GM18508 (cell line): Measurements from ENCODE around the gene CEP57L1.
"Not testable (repeated sequence)": the region's sequence is repeated elsewhere in the genome, so short reads cannot be mapped to it uniquely, and the experiment has no call there.

ENCODE experiments used
- ATAC-seq: cut with Tn5 transposase; IDR thresholded peaks from one replicate; pipeline ENCODE4 v1.9.1; 2021; ENCODE audit warnings: moderate number of reproducible peaks; ENCODE audit not compliant: insufficient read depth, unreplicated experiment

CEP57L1 gene

DNA sequence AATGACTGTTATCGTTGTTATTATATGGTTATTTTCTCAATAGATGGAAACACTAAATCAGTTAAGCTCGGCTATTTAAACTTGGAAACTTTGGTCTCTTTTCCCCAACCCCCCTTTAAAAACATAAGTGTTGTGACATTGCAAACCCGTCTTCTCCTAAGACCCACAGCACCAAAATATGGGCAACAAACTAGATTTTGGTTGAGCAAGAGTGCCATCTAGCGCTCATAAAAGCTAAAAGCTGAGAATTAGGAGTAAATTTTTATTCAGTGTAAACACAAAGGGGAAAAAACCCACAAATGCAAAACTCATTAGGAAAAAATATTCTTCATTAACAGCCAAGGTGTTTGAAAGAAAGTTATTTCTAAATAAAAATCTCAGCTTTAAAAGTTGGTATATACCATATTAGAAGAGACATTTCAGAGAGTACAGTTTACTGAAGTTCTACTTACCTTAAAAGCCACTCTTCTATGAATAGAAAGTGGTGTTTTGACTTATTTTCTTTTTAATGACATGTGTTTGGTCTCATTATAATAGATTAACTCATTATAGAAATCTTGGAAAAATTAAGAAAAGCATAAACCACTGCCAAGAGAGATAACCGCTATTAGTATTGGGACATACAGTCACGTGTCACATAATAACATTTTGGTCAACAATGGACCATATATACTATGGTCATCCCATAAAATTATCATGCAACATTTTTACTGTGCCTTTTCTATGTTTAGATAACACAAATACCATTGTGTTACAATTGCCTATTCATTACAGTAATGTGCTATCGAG, 21.8 kb upstream of the CEP57L1 start:
- no peak for ATAC-seq

DNA sequence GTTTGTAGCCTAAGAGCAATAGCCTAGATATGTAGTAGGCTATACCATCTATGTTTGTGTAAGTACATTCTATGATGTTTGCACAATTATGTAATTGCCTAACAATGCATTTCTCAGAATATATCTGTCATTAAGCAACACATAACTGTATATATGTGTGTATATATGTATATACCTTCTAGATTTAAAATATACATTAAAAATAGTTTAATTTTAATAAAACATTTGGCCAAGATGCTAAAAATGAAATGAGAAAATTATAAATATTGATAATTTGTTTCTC, 21.2 kb upstream of the CEP57L1 start:
- no peak for ATAC-seq

DNA sequence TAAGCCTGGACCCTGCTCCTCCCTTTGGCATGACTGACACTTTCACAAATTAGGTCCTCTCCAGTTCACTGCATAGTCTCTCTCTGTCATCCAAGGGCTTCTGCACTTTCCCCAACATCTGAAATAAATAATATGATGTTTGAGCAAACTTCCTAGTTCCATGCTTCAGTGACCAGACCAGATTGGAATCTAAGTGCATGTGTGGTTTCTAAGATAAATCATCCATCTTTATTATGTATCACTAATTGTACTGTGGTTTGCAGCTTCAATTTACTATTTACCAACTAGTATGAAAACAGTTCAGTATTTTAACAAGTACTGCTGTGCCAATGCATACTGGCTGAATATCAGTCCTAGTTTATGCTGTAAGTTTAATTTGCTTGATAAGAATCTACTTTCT, 19.4 kb upstream of the CEP57L1 start:
- no peak for ATAC-seq

DNA sequence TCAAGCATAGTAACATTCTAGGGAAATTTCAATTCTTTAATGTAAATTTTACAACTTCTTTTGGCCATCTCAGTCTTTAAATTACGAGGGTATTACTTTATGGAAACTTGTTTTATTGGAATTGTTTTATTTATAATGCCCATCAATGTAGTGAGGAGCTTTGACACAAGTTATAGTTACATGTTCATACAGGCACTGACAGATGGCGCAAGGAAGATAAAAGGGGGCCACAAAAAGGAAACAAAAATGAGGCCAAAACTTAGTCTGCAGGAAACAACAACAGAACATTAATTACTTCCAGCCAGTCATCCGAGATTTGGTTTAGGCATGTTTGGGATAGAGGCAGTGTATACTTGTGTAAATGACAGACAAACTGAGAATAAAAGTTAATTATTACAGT, 18.9 kb upstream of the CEP57L1 start:
- no peak for ATAC-seq

DNA sequence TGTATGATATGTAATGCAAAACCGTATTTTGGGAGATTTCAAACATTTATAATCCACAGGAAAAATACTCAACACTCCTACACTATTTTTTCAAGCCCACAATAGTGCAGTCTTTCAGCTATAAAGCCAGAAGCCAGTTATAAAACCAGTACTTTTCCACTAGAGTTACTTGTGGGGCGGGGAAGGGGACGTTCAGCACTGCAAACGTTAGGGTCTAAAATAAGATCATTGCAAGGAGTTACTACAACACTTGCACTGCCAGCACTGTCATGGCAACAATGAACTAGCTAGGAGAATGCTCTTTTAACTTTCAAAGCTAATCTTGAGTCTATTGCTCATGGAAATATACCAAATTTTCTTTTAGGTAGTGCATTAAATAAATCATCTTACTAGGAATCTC, 15.3 kb upstream of the CEP57L1 start:
- no peak for ATAC-seq

DNA sequence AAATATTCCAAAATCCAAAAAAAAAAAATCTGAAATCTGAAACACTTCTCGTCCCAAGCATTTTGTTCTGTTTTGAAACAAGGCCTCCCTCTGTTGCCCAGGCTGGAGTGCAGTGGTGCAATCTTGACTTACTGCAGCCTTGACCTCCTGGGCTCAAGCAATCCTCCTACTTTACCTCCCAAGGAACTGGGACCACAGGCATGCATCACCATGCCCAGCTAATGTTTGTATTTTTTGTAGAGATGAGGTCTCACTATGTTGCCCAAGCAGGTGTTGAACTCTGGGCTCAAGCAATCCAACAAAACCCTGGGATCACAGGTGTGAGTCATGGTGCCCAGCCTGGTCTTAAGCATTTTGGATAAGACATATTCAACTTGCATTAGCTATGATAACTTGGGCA, 14.3 kb upstream of the CEP57L1 start:
- no peak for ATAC-seq

DNA sequence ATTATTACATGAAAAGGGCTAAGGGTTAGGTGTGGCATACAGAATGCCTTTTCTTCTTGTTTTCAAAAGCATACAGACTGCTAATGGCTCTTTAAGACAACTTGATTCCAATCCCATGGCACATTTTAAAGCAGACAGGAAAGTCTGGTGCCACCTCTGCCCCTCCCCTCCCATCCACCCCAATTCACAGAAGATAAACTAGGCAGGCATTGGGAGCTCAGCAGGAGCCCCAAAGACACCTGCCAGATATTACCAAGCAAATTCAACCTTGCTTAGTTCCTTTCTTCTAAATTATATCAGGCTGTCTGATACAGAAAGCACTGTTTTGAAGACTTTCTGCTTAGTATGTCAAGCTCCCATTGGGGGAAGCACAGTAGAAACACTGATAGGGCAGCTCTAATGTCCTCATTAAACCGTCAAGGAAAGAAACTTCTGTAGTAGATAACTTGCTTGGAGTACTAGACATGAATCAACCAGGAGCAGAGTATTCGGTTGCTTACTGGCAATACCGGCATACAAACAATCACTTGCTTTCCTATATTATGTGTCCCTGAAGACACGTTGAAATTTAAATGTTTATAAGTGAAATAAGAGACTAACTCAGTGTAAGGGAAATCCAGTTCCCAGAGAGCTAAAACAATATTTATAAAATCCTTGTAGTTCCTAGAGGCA, 13.7 kb upstream of the CEP57L1 start:
- no peak for ATAC-seq

DNA sequence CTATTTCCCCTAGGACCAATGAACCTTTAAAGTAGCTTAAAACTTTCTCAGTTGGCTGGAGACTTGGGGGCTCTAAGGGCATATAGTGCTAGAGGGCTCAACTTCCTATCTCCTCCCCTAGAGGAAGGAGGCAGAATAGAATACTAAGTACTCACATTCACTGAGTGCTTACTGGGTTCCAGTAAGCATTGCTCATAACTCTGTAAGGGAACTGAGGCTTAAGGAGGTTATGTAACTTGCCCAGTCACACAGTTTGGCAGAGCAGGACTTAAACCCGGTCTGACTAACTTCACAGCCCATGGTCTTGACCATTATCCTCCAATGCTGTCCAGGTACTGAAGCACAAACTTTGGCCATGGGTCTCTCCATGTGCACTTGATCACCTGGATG, 13.1 kb upstream of the CEP57L1 start:
- ATAC-seq, result no peak

DNA sequence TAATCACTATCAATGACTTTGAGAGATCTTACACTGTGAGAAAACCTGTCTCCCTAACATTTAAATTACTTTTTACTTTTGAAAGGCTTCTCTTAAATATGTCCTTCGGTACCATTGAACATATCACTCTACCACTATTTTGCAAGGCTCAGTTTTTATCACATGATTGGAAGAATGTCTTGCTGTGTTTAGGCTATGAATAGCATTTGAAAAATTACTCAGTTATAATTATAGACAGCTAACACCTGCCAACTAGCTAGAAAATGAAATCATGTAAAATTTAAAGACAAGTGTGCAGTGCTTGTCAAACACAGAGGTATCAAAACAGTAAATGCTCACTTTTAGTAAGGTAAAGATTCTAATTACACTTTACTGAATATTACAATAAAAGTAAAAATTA, 11.7 kb upstream of the CEP57L1 start:
- no peak for ATAC-seq

DNA sequence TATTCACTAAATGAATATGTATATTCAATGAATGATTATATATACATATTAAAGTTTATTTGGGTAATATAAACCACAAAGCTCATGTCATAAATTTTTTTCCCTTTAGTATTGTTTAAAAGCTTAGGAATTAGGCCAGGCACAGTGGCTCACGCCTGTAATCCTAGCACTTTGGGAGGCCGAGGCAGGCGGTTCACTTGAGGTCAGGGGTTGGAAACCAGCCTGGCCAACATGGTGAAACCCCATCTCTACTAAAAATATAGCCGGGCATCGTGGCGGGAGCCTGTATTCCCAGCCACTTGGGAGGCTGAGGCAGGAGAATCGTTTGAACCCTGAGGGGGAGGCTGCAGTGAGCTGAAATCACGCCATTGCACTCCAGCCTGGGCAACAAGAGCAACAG, 11.2 kb upstream of the CEP57L1 start:
- ATAC-seq, result not testable (repeated sequence)

DNA sequence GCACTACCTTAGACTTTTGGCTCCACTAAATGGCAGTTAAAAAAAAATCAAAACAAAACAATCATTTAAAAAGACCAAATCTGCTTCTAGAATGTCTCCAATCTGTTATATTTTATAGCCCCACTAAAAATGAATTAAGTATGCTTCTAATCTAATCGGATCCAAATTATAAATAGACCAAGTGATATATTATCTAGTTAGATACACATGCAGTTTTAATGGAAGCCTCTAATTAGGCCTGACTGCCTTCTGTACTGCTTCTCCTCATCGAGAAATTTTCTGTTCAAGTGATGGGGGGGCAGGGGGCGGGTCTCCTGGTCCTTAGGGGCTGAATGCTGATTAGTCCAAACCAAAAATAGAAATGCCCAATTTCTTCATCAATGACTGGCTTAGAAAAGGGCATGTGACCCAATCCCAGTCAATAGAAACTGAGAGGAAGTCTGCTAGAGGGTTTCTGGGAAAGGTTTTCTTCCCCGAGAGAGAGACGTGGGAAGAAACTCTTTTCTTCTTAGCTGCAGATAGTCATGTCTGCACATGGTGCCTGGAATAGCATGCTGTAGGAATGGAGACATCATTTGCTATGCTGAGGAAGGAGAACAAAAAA, 7.5 kb upstream of the CEP57L1 start:
- no peak for ATAC-seq

DNA sequence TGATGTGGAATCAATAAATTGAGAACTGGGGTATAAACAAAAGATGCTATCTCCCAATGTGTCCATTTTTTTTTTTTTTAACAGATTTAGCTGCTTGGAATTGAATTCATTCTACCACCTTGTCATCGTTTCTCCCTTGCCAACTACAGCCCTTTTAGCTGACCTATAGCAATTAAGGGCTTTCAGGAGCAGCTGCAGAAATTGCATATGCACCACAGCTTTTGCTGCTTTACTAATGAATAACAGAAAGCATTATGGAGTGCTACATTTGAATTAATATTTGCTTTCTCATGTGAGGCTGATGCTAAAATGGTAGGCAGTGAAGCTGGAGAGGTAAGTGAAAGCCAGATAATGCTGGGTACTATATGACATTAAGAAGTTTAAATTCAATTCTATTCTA, 6.3 kb upstream of the CEP57L1 start:
- no peak for ATAC-seq

DNA sequence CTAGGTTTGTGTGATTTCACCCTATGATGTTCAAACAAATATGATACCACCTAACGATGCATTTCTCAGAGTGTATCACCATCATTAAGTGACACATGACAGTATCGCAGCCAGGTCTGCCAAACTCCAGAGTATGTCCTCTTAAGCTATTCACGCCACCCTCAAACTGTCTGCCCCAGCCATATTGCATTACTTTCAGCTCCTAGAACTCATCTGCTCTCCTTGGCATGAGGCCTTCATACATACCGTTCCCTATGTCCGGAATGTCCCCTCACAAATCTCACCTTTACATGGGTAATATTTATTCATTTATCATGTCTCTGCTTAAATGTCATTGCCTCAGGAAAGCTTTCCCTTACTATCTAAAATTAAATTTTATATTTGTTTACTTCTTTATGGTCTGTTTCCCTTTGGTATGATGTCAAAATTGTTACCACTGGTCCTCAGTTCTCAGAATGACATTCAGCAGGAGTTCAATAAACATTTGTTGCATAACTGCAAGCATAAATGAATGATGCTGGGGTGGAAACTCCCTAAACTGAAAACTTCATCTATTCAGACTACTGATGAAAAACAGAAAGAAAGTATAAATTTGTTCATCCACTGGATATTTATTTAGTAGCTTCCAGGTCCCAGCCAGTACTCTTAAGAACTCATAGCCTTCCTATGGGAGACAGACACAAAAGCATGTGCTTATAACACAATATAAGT, 3.8 kb upstream of the CEP57L1 start:
- ATAC-seq, result no peak

DNA sequence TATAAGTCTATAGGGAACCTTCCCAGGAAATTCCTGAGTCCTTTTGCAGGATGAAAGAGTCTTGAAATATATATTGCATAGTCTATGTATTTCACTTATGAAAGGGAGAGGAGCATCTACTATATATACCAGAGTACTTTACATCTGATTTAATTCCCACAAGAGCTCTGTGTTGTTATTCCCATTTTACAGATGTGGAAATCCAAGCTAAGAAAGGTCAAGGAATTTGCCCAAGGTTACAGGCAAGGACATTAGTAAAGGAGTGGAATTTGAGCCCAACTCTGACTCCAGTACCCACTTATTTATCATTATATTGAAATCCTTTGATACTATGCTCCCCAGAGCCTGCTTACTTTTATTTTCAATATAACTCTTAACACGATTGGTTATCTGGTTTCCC, 3.2 kb upstream of the CEP57L1 start:
- ATAC-seq, result no peak

DNA sequence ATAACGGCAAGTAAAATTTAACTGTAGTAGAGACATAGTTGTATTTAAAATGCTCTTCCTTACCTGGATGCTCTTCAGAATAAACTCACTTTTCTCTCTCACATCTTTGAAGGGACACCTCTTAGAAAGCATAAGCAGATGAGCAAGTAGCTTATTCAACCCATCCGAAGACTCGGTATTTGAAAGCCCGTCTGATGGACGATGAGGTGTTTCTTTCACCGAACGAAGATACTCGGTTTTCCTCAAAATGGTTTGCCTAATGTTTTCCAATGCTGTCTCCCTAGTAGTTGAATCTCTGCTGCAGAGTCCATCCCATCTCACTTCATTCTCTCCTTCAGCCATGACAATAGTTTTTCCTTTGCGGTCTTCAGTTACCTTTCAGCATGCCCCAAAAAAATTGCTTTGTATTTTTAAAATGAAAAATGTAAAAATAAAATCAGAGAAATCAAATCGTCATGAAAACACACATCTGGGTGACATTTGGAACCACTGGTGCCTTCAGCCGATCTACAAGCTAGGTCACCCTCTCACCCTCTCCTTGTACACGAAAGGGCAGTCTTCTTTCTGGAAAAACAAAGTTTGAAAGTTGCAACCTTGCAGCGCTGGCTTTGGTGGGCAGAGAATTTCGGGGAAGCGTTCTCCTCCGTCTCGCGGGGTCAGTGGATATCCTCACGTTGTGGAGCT, 1.4 kb upstream of the CEP57L1 start:
- ATAC-seq, result no peak

DNA sequence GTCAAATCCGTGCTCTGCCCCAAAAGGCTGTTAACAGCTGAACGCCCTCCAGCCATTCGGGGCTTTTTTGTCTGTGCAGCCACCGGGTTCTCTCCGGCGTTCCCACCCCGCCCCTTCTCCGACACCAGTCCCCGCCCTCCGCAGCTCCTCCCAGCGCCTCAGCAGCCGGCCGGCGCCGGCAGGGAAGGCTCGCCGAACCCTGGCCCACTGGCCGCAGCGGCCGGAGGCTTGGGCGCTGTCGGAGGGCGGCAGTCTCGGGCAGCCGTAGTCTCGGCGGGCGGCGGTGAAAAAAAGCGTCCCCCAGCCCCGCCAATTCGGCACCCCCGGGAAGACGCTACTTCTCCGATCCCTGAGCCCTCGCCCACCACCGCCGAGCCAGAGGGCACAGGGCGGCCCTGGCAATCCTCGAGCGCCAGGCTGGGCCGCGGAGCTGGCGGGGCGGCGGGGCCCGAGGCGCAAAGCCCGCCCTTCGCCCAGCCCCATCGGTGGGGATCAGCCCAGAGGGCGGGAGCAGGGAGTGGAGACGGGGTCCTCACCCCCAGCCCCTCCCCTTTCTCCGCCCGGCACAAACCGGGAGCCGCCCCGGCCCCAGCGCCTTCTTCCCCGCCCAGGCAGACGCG, 781 bp upstream of the CEP57L1 start, which contains the start of gene SESN1:
TSS of gene SESN1 (minus strand) at position 431 of the 620 bp plus-strand sequence. CDS start 773 bp downstream, outside the sequence.
- peak; percentile 27 for ATAC-seq

DNA sequence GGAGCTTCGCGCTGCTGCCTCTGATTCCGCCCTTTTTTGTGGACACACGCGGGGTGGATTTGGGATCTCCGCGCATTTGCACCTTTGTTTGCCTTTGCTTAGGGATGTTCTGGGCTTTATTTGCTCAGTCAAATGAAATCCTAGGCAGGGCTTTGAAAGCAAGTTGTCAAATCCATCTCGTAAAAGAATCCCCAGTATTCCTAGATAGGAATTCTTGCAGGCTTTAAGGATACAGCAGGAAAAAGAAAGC, 453 bp downstream of the CEP57L1 start:
- ATAC-seq, result no peak

DNA sequence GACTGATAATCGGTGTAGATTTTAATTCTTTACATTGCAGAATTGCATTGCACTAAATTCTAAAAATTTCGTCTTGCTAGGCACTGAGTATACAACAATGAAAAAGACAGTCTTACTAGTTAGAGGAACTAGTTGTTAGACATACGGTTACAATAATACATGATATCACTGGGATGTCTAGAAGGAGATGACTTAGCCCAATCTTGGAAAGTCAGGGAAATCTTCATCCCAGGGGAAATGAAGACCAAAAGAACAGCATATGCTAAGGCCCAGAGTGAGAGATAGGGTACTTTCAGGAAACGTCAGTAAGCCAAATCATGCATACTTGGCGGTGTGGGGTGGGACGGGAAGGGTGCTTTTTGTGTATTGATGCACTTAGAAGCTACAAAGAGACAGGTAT, 901 bp downstream of the CEP57L1 start:
- no peak for ATAC-seq

DNA sequence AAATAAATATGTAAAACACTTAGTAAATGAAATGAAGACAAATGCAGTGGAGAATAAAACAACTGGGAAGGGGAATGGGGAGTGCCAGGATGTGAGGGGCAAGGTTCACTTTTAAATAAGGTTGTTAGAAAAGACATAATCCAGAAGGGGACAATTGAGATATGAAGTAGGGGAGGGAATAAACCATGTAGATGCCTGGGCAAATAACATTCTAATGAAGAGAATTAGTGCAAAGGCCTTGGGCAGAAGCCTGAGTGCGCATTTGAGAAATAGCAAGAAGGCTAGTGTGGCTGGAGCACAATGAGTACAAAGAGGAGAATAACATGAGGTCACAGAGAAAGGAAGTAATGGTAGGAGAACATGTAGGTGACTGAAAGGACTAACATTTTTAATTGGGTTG, 2.4 kb downstream of the CEP57L1 start:
- ATAC-seq, result no peak

DNA sequence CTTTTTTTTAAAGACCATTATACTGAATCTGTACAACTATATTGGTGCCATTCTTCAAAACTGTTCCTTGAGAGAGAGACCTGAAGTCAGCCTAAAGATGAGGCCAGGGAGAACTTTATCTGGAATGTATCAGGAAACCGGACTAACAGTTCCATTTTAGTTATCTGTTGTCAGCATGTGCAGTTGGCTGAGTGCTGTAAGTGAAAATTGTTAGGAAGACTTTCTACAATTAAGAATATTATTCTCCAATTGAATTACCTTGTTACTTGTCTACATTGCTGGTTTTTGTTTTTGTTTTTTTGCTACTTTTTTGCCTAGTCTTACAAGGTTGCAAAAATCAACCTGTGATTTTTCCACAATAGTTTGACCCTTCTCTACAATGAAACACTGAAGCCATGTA, 7.5 kb downstream of the CEP57L1 start:
- no peak for ATAC-seq
